Hematopoietic multipotent progenitor cell treated with erythropoietin and hydrocortisone succinate and interleukin-3 and kit ligand, for 4 days (in vitro differentiated cells): Measurements from ENCODE around the gene MICALL2.
"Not testable (repeated sequence)": the region's sequence is repeated elsewhere in the genome, so short reads cannot be mapped to it uniquely, and the experiment has no call there.

ENCODE experiments used
- DNase-seq: peaks from one replicate; pipeline ENCODE4 v3.0.0-alpha.2; 2015

MICALL2 gene

GRCh38 chr7:1447112-1447511, 12.2 kb downstream of the MICALL2 start:
- no peak for DNase-seq

GRCh38 chr7:1446620-1447032, 12.6 kb downstream of the MICALL2 start:
- DNase-seq: no peak

- DNase-seq: peak; percentile 34
Observed at GRCh38 chr7:1446026-1446425, 13.2 kb downstream of the MICALL2 start.

GRCh38 chr7:1445341-1445740, 13.9 kb downstream of the MICALL2 start:
- DNase-seq: no peak

GRCh38 chr7:1444925-1445322, 14.3 kb downstream of the MICALL2 start:
- DNase-seq: no peak

- no peak for DNase-seq
Observed at GRCh38 chr7:1444214-1444924, 14.9 kb downstream of the MICALL2 start.

- DNase-seq: not testable (repeated sequence)
Observed at GRCh38 chr7:1443587-1444200, 15.6 kb downstream of the MICALL2 start.

- DNase-seq: no peak
Observed at GRCh38 chr7:1442355-1443124, 16.7 kb downstream of the MICALL2 start.

- no peak for DNase-seq
Observed at GRCh38 chr7:1441615-1442354, 17.5 kb downstream of the MICALL2 start.

GRCh38 chr7:1440620-1441019, 18.6 kb downstream of the MICALL2 start:
- no peak for DNase-seq

- no peak for DNase-seq
Observed at GRCh38 chr7:1439373-1440363, 19.6 kb downstream of the MICALL2 start.

- DNase-seq: no peak
Observed at GRCh38 chr7:1438821-1439220, 20.4 kb downstream of the MICALL2 start.

- DNase-seq: no peak
Observed at GRCh38 chr7:1438208-1438607, 21.1 kb downstream of the MICALL2 start.

GRCh38 chr7:1437155-1437880, 22.0 kb downstream of the MICALL2 start:
- DNase-seq: no peak

- DNase-seq: no peak
Observed at GRCh38 chr7:1436608-1437007, 22.7 kb downstream of the MICALL2 start.

GRCh38 chr7:1434891-1435670, 24.2 kb downstream of the MICALL2 start:
- no peak for DNase-seq

- DNase-seq: no peak
Observed at GRCh38 chr7:1434165-1434718, 25.0 kb downstream of the MICALL2 start.

GRCh38 chr7:1433128-1433920, 25.9 kb downstream of the MICALL2 start:
- DNase-seq: no peak

GRCh38 chr7:1432411-1433082, 26.7 kb downstream of the MICALL2 start:
- peak; percentile 82 for DNase-seq
